ENCODE results near the gene CPO.

DNA sequence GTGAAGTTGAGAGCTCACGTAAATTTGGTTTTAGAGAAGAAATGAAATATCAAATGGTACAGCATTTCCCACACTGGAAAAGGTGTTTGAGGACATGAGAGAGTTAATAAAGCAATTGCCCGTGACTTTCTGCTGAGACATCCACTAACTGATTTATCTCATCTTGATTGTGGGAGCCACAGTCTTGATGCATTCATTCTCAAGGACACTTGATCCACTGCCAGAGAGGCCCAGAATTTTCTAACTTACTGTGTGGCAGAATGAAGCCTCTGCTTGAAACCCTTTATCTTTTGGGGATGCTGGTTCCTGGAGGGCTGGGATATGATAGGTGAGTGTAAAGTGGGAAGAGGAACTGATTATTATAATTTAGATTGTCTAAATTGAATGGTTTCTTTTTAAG lies at the start of gene CPO:
- TF ChIP-seq FOXM1 (IDR thresholded peaks at IDR 0.05; ENCODE audit: low read depth): no peak
- TF ChIP-seq RFX5 (IDR thresholded peaks at IDR 0.05; ENCODE audit: low read length): no peak
- TF ChIP-seq, protein P1, sequence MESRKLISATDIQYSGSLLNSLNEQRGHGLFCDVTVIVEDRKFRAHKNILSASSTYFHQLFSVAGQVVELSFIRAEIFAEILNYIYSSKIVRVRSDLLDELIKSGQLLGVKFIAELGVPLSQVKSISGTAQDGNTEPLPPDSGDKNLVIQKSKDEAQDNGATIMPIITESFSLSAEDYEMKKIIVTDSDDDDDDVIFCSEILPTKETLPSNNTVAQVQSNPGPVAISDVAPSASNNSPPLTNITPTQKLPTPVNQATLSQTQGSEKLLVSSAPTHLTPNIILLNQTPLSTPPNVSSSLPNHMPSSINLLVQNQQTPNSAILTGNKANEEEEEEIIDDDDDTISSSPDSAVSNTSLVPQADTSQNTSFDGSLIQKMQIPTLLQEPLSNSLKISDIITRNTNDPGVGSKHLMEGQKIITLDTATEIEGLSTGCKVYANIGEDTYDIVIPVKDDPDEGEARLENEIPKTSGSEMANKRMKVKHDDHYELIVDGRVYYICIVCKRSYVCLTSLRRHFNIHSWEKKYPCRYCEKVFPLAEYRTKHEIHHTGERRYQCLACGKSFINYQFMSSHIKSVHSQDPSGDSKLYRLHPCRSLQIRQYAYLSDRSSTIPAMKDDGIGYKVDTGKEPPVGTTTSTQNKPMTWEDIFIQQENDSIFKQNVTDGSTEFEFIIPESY (IDR thresholded peaks at IDR 0.05; ENCODE audit: borderline replicate concordance, low read depth): no peak
- no peak for TF ChIP-seq TCF12 (IDR thresholded peaks at IDR 0.05)
- TF ChIP-seq, protein P2, sequence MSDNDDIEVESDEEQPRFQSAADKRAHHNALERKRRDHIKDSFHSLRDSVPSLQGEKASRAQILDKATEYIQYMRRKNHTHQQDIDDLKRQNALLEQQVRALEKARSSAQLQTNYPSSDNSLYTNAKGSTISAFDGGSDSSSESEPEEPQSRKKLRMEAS (IDR thresholded peaks at IDR 0.05; ENCODE audit: low read depth): no peak
- no peak for TF ChIP-seq CTCF (IDR thresholded peaks at IDR 0.05)
- no peak for TF ChIP-seq GABPA (IDR thresholded peaks at IDR 0.05; ENCODE audit: low read depth)
- no peak for TF ChIP-seq POLR2AphosphoS5 (IDR thresholded peaks at IDR 0.05; ENCODE audit: low read depth, low read length)
- TF ChIP-seq SMC3 (IDR thresholded peaks at IDR 0.05; ENCODE audit: low read depth, low read length): no peak
- TF ChIP-seq ELF1 (IDR thresholded peaks at IDR 0.05): no peak
